Measurements from ENCODE around the gene TM9SF3.

The TM9SF3 gene

GRCh38 chr10:96507044-96507443 lies 79.8 kb downstream of the TM9SF3 start:
- no peak for DNase-seq

- no peak for DNase-seq
These were observed 81.4 kb downstream of the TM9SF3 start for GRCh38 chr10:96505150-96506136.

- no peak for DNase-seq
These were observed 84.1 kb downstream of the TM9SF3 start for GRCh38 chr10:96502561-96503282.

GRCh38 chr10:96501985-96502384 lies 84.8 kb downstream of the TM9SF3 start:
- no peak for DNase-seq

- no peak for DNase-seq
These were observed 86.3 kb downstream of the TM9SF3 start for GRCh38 chr10:96500519-96500918.

GRCh38 chr10:96500050-96500449 lies 86.8 kb downstream of the TM9SF3 start:
- no peak for DNase-seq

DNA sequence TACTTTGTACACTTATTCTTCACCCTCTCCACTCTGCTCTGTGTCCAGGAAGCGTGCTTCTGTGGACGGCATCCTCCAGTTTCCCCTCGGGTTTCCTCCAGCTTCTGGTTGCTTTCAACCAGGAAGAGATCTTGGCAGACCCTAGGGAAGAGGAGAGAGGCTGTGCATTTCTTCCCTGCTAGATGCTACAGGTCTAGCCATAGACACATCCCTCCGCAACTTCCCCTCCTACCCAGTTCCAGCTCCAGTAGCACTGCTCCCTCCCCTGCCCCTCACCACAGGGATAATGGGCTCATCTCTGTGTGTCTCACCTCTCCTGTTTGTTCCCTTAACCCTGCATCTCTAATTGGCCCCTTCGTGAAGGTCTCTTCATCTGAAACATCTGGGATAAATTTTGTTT lies 89.4 kb downstream of the TM9SF3 start:
- DNase-seq = no peak

DNA sequence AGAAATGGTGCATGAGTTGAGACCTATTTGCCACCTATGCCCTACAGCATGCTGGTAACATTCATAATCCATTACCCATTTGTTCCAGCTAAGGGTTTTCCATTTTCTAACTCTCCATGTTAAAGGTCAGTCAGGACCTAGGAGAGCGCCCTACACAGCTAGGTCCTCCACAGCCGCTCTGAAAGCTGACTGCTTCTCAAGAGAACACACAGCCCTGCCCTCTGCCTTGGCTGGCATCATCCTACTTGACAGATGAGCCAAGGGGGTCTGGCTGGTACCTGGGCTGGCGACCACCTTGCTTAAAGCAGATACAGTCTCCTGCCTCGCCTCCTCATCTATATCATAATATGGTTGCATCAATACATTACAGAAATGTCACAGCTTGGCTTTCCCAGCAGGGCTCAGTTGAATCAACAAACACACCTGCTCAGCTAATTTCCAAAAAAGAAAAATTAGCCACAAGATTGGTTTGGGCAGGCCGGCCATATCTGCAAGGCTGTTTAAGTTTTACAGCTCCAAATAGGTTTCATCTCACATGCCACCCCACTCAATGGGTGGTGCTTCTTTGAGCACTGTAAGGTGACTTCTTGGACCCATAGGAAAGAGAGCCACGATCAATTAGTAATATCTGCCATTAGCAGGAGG lies 90.4 kb downstream of the TM9SF3 start:
- no peak for DNase-seq

DNA sequence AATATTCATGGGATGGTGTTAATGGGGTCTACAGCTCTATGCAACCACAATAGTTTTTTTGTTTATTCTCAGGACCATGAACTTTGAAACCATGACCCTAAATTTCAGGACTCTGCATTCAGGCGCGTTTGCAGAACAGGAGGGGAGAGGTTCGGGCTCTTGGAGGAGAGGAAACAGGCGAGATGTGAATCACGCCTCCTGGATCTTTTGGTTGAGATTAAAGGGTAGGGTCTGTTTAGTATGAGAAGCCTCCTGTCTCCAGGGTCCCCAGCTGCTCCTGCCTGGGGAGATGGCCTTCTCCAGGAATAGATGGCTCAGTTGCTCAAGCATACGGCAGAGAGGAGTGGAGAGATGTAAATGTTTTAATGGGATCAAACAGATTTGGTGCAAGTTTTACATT lies 91.3 kb downstream of the TM9SF3 start:
- DNase-seq = no peak

- no peak for DNase-seq
These were observed 92.1 kb downstream of the TM9SF3 start for GRCh38 chr10:96494694-96495093.

- no peak for DNase-seq
These were observed 92.8 kb downstream of the TM9SF3 start for GRCh38 chr10:96493871-96494525.

- DNase-seq = no peak
These were observed 93.6 kb downstream of the TM9SF3 start for GRCh38 chr10:96493254-96493653.

DNA sequence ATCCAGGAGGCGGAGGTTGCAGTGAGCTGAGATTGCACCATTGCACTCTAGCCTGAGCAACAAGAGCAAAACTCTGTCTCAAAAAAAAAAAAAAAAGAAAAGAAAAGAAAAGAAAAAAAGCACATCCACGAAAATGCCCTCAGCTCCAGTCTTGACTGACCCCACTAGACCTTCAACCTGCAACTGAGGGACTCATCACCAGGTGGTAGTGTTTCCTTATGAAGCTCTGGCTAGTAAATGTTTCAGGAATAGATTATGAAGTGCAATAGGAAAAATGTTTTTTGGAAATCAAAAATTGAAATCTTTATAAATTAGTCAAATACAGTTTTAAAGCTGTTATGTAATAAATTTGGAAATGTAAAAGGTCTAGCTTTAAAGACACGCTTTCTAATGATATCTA lies 95.5 kb downstream of the TM9SF3 start:
- DNase-seq = no peak

DNA sequence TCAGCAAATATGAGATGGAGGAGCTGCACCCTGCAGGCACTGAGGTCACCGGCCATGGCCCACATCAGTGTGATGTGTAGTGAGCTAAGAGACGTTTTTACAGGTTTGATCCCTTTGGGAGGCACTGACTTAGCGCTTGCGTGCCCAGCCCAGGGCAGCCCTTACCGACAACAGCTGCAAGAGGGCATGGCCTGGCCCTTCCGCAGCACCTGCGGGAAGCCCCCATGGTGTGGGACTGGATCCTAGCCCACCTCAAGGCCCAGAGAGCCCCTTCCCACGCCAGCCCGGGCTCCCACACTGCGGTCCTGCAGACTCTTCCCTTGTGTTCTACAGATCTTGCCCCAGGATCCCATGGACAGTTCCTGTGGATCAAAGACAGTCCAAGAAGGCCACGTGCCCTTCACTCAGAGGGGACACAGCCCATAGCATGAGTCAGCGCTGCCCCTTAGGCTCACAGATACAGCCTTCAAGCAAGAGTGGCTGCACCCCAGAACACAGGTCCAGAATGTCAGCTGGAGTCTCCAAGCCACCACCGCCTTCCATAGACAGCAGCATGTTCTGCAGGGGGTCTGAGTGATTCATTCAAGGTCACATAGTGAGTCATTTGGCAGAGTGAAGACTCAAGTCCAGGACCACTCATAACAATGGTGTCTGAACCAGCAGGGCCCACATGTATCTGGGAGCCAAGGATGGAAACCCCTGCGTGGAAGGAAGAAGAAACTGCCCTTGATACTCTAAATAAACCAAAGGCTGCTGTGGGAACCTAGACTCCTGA lies 98.5 kb downstream of the TM9SF3 start:
- DNase-seq = no peak

DNA sequence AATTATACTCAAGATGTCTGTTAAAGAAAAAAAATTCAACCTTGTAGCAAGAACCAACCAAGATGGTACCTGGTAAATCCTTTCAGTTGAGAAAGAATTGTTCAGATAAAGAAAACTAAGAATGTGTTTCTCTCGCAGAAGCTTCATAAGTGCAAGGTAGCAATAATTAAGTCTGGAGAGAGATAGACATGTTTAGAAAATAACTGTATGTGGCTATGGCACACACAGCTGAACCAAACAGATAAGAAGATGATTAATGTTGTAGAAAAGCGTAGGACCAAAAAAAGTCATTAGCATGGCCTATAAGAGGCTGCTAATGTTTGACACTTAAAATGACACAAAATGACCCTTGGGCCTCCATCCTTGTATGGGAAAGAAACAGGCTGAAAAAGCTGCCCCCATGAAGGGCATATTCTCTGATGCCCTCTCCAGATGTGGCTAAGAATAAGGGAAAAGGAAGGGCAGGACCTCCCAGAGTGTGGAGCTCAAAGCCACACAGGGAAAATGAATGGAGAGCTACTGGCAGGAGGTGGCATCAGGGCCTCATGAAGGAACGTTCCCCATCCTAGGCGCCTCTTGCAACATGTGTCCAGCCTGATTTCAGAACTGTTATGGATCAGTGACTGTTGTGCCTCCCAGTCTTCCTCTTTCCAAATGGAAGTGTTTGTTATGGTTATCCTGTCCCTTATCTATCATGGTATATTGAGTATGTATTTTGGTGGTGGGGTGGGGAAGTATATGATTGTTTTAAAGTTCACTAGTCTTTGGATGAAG lies 103.8 kb downstream of the TM9SF3 start:
- no peak for DNase-seq

- no peak for DNase-seq
These were observed 108.5 kb downstream of the TM9SF3 start for GRCh38 chr10:96478355-96478754.

DNA sequence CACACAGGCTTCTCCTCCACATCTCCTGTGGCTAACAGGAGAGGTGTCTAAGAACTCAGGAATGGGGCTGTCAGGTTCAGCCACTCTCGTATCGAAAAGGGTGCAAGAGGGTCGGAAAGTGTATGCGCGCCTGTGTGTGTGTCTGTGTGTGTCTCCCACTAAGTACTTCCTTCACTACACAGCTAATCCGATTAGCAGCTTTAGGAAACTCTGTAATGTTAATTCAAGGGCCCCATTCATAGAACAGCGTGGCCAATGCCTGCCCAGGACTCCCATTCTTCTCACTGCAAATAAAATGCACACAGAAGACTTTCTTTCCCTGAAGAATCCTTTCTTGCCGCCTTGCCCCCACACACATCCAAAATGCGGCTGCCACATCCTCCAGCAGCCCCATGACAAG lies 112.9 kb downstream of the TM9SF3 start:
- DNase-seq = no peak

- DNase-seq = no peak
These were observed 116.6 kb downstream of the TM9SF3 start for GRCh38 chr10:96470116-96470743.

DNA sequence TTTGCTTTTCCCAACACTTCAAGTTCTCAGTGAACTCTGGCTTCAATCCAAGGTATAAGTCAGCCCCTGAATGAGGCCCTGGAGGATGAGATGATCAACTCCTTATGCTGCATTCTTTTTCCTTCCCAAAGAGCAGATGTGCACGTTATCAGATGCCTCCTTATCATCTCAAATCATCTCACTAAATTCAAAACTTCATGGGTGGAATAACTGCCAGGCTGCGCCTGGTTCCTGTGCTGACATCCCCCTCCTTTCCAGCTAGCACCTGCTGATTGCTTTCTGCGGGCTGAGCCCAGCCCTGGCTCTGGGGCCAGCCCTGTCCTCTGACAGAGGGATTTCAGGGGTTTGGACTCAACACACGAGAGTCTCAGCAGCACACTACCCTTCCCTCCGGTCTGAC lies 118.0 kb downstream of the TM9SF3 start:
- DNase-seq = no peak
